NCI-H526 (cell line): Measurements from ENCODE around the gene PNRC2.
A peak's percentile ranks its signal among the peaks of the same experiment; 100 is the strongest.
"Not testable (repeated sequence)": the region's sequence is repeated elsewhere in the genome, so short reads cannot be mapped to it uniquely, and the experiment has no call there.

Experiments
- DNase-seq, 2 experiments: peaks; one replicate each; lab custom pipeline; 2025; lab: John Stamatoyannopoulos, UW

Gene PNRC2

GRCh38 chr1:23953020-23953419 lies 6.6 kb upstream of the PNRC2 start:
- no peak for DNase-seq

GRCh38 chr1:23957096-23957495 lies 2.5 kb upstream of the PNRC2 start:
- peak; percentile 67 to 80 for DNase-seq

GRCh38 chr1:23958040-23958809 lies 1.4 kb upstream of the PNRC2 start:
- DNase-seq: not testable (repeated sequence)

- DNase-seq: peak; percentile 89 to 95
Measured at GRCh38 chr1:23958810-23959460, 693 bp upstream of the PNRC2 start.

GRCh38 chr1:23960291-23961020 lies 828 bp downstream of the PNRC2 start:
- no peak for DNase-seq

- no peak for DNase-seq
Measured at GRCh38 chr1:23963617-23964234, 4.1 kb downstream of the PNRC2 start.

GRCh38 chr1:23964235-23964668 lies 4.6 kb downstream of the PNRC2 start:
- DNase-seq: no peak

GRCh38 chr1:23964790-23965740 lies 5.4 kb downstream of the PNRC2 start:
- no peak for DNase-seq

- DNase-seq: no peak
Measured at GRCh38 chr1:23966973-23967493, 7.4 kb downstream of the PNRC2 start.

GRCh38 chr1:23967871-23968270 lies 8.2 kb downstream of the PNRC2 start:
- no peak for DNase-seq

GRCh38 chr1:23977187-23977853 lies 17.7 kb downstream of the PNRC2 start:
- no peak for DNase-seq

GRCh38 chr1:23977854-23978191 lies 18.2 kb downstream of the PNRC2 start:
- no peak for DNase-seq

- no peak for DNase-seq
Measured at GRCh38 chr1:23978805-23979204, 19.2 kb downstream of the PNRC2 start.

GRCh38 chr1:23979387-23979880 lies 19.8 kb downstream of the PNRC2 start:
- DNase-seq: peak in 1 of 2 experiments; percentile 17

- peak; percentile 97 to 99 for DNase-seq
Measured at GRCh38 chr1:23979881-23980727, 20.5 kb downstream of the PNRC2 start, which contains the start of gene SRSF10. Gene SRSF10, minus strand, starts transcription at chr1:23980327. Its CDS starts 72 bp downstream, at chr1:23980255.

- peak in 1 of 2 experiments; percentile 50 for DNase-seq
Measured at GRCh38 chr1:23980728-23981070, 21.1 kb downstream of the PNRC2 start.

- DNase-seq: no peak
Measured at GRCh38 chr1:23984417-23985186, 25.0 kb downstream of the PNRC2 start.

- DNase-seq: not testable (repeated sequence)
Measured at GRCh38 chr1:23987038-23987437, 27.4 kb downstream of the PNRC2 start.
